Neural progenitor cell (in vitro differentiated cells): ENCODE measurements around the gene IFI44L. TPM values are rescaled to one million over a fixed set of nuclear protein-coding genes. Genes with fewer than 3 reads are reported as not detected.

Source experiments
- DNase-seq: peaks from one replicate; pipeline ENCODE4 v3.0.0-alpha.2; 2016; ENCODE audit warnings: low spot score
- H2AFZ ChIP-seq: fragments of 200-600 bp; sonication (generic); replicated peaks from 2 replicates; pipeline ENCODE4 v1.6.1; 2016; ENCODE audit warnings: antibody characterized with exemption
- H3F3A ChIP-seq: fragments of 200-600 bp; sonication (generic); 2 replicates; pipeline ENCODE4 v1.6.1; 2016; ENCODE audit warnings: antibody characterized with exemption, low read depth
- H3K27ac ChIP-seq: fragments of 200-600 bp; sonication (generic); 2 replicates; pipeline ENCODE4 v1.5.1; 2016; ENCODE audit warnings: mild to moderate bottlenecking
- H3K27me3 ChIP-seq: fragments of 200-600 bp; sonication (generic); 2 replicates; pipeline ENCODE4 v1.6.1; 2016; ENCODE audit warnings: mild to moderate bottlenecking, moderate library complexity
- H3K36me3 ChIP-seq: fragments of 200-600 bp; sonication (generic); 2 replicates; pipeline ENCODE4 v1.5.1; 2016
- H3K4me1 ChIP-seq: fragments of 200-600 bp; sonication (generic); 2 replicates; pipeline ENCODE4 v1.6.1; 2016; ENCODE audit warnings: mixed run types
- H3K4me2 ChIP-seq: fragments of 200-600 bp; sonication (generic); 2 replicates; pipeline ENCODE4 v1.6.1; 2016
- H3K4me3 ChIP-seq: fragments of 200-600 bp; sonication (generic); 2 replicates; pipeline ENCODE4 v1.5.1; 2016
- H3K79me2 ChIP-seq: fragments of 200-600 bp; sonication (generic); 2 replicates; pipeline ENCODE4 v1.6.1; 2016; ENCODE audit warnings: low read depth
- H3K9ac ChIP-seq: fragments of 200-600 bp; sonication (generic); 2 replicates; pipeline ENCODE4 v1.6.1; 2016
- H3K9me3 ChIP-seq: fragments of 200-600 bp; sonication (generic); 2 replicates; pipeline ENCODE4 v1.5.1; 2016; ENCODE audit warnings: low read depth
- H4K20me1 ChIP-seq: fragments of 200-600 bp; sonication (generic); 2 replicates; pipeline ENCODE4 v1.6.1; 2016; ENCODE audit warnings: low read depth
- H3K27ac Mint-ChIP-seq: 3 replicates; pipeline ENCODE4 v1.8.0; 2021; ENCODE audit warnings: mixed read lengths
- H3K27me3 Mint-ChIP-seq: 2 replicates; pipeline ENCODE4 v1.8.0; 2022; ENCODE audit warnings: low read depth, mild to moderate bottlenecking, inconsistent platforms, moderate library complexity, mixed read lengths; ENCODE audit not compliant: insufficient read depth
- H3K36me3 Mint-ChIP-seq: 3 replicates; pipeline ENCODE4 v1.8.0; 2021; ENCODE audit warnings: mixed read lengths
- H3K4me1 Mint-ChIP-seq: 3 replicates; pipeline ENCODE4 v1.8.0; 2021; ENCODE audit warnings: mixed read lengths
- H3K4me3 Mint-ChIP-seq: 3 replicates; pipeline ENCODE4 v1.8.0; 2021; ENCODE audit warnings: mild to moderate bottlenecking, moderate library complexity, mixed read lengths
- H3K9me3 Mint-ChIP-seq: 3 replicates; pipeline ENCODE4 v1.8.0; 2020; ENCODE audit warnings: mixed read lengths
- EZH2 ChIP-seq: fragments of 200-600 bp; sonication (generic); IDR thresholded peaks from 2 replicates; pipeline ENCODE4 v1.6.1; 2017; ENCODE audit warnings: antibody characterized with exemption, mild to moderate bottlenecking, moderate library complexity
- EZH2phosphoT487 ChIP-seq: fragments of 200-600 bp; sonication (generic); IDR thresholded peaks from 2 replicates; pipeline ENCODE4 v1.6.1; 2017; ENCODE audit warnings: antibody characterized with exemption
- total RNA-seq: library from RNA; depleted of rRNA; stranded (reverse); fragments of >200 nt; gene quantifications from 2 replicates; pipeline ENCODE4 v1.2.3, GENCODE V29; 2015; ENCODE audit warnings: low replicate concordance
- TF ChIP-seq, protein P1 (sequence below): fragments of 200-600 bp; sonication (generic); IDR thresholded peaks from 2 replicates; pipeline ENCODE4 v1.5.1; 2017; ENCODE audit warnings: antibody characterized with exemption, mild to moderate bottlenecking

IFI44L gene
- total RNA-seq, 1 donor from 2014 or later: not detected

DNA sequence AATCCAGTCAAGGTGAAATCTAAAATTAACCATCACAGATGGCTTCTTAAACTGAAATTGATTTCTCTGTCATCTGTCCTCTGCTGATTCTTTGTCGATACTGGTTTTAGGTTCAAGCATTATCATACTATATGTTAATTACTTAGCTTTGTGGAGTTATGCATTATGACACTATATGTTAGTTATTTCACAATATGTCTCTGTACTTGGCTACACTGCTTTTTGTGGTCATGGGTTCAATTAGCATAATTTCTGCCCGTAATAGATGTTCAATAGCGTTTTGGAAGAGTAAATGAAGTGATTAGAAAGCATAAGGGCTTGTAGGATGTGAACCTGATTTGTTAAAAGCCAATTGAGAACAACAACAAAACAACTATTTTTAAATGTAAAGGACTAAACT, 57.5 kb downstream of the IFI44L start:
- Mint-ChIP-seq H3K4me1 (no peaks in the 10 kb centered on the region), H3K27ac (no peak overlapping the region), H3K36me3 (no peaks in the 10 kb centered on the region), H3K9me3 (no peaks in the 10 kb centered on the region), H3K4me3 (no peak overlapping the region), H3K27me3 (no peaks in the 10 kb centered on the region)
- H2AFZ ChIP-seq: no peak overlapping the region
- H3K9ac ChIP-seq: no peak overlapping the region
- H3K4me2 ChIP-seq: no peak overlapping the region
- no peak for TF ChIP-seq EZH2phosphoT487
- no peak for TF ChIP-seq EZH2
- TF ChIP-seq, protein P1, sequence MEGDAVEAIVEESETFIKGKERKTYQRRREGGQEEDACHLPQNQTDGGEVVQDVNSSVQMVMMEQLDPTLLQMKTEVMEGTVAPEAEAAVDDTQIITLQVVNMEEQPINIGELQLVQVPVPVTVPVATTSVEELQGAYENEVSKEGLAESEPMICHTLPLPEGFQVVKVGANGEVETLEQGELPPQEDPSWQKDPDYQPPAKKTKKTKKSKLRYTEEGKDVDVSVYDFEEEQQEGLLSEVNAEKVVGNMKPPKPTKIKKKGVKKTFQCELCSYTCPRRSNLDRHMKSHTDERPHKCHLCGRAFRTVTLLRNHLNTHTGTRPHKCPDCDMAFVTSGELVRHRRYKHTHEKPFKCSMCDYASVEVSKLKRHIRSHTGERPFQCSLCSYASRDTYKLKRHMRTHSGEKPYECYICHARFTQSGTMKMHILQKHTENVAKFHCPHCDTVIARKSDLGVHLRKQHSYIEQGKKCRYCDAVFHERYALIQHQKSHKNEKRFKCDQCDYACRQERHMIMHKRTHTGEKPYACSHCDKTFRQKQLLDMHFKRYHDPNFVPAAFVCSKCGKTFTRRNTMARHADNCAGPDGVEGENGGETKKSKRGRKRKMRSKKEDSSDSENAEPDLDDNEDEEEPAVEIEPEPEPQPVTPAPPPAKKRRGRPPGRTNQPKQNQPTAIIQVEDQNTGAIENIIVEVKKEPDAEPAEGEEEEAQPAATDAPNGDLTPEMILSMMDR: no peak
- no peaks in the 10 kb centered on the region for H3K36me3 ChIP-seq
- no peaks in the 10 kb centered on the region for H3F3A ChIP-seq
- no peak overlapping the region for H3K27ac ChIP-seq
- H3K9me3 ChIP-seq: no peaks in the 10 kb centered on the region
- H4K20me1 ChIP-seq: no peaks in the 10 kb centered on the region
- DNase-seq: no peak
- H3K79me2 ChIP-seq: no peaks in the 10 kb centered on the region
- no peak overlapping the region for H3K4me3 ChIP-seq
- no peaks in the 10 kb centered on the region for H3K27me3 ChIP-seq
- H3K4me1 ChIP-seq: no peaks in the 10 kb centered on the region

DNA sequence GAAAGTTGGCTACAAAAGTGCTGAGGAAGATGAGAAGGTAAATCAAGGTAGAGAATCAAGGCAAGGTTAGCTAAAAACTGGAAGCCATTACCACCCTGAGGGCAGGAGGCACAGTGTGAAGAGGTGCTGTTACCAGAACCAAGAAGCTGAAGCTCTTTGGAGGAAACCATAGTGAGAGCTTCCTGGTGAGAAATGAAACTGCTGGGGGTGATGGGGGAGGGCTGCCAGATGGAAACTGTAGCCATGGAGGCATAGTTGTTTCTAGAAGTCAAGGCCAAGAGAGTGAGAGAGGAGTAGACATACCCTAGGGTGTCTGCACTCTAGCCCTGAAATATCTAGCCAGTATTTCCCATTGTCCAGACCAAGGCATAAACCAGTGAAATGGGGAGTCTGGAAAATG, 58.1 kb downstream of the IFI44L start:
- Mint-ChIP-seq H3K9me3 (no peaks in the 10 kb centered on the region), H3K27me3 (no peaks in the 10 kb centered on the region), H3K4me1 (no peaks in the 10 kb centered on the region), H3K27ac (no peak overlapping the region), H3K4me3 (no peak overlapping the region), H3K36me3 (no peaks in the 10 kb centered on the region)
- Histone ChIP-seq H4K20me1 (no peaks in the 10 kb centered on the region), H3K9me3 (no peaks in the 10 kb centered on the region), H3K4me2 (no peak overlapping the region), H3K27ac (no peak overlapping the region), H3K9ac (no peak overlapping the region), H2AFZ (no peak overlapping the region), H3K36me3 (no peaks in the 10 kb centered on the region), H3K4me1 (no peaks in the 10 kb centered on the region), H3K27me3 (no peaks in the 10 kb centered on the region), H3F3A (no peaks in the 10 kb centered on the region), H3K4me3 (no peak overlapping the region), H3K79me2 (no peaks in the 10 kb centered on the region)
- TF ChIP-seq EZH2phosphoT487 (no peak), EZH2 (no peak)
- TF ChIP-seq, protein P1: no peak
- DNase-seq: no peak

DNA sequence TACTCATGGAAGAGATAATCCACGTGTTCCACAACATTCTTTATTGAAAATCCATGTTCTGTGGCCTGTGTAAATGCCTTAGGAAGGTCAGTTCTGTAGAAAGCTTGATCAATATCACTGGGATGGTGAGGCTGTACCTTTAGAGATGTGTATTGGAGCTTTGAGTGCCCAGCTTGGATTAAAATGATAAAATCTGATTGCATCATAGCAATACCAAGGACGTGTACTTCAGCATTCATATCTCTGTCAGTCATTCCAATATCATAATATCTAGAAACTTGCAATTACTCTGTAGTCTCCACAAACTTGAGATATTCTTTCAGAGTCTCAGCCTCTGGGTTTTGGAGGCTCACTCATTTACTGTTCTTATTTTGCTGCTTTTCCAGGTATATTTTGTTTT, 61.0 kb downstream of the IFI44L start:
- Mint-ChIP-seq H3K27me3 (no peaks in the 10 kb centered on the region), H3K4me1 (no peaks in the 10 kb centered on the region), H3K27ac (no peak overlapping the region), H3K9me3 (no peaks in the 10 kb centered on the region), H3K4me3 (no peak overlapping the region), H3K36me3 (no peaks in the 10 kb centered on the region)
- DNase-seq: no peak
- Histone ChIP-seq H3K4me2 (no peak overlapping the region), H3K4me1 (no peaks in the 10 kb centered on the region), H3K36me3 (no peaks in the 10 kb centered on the region), H3F3A (no peaks in the 10 kb centered on the region), H3K79me2 (no peaks in the 10 kb centered on the region), H3K27me3 (no peaks in the 10 kb centered on the region), H3K27ac (no peak overlapping the region), H2AFZ (no peak overlapping the region), H3K4me3 (no peak overlapping the region), H3K9ac (no peak overlapping the region), H3K9me3 (no peaks in the 10 kb centered on the region), H4K20me1 (no peaks in the 10 kb centered on the region)
- TF ChIP-seq EZH2 (no peak), EZH2phosphoT487 (no peak)
- TF ChIP-seq, protein P1: no peak

DNA sequence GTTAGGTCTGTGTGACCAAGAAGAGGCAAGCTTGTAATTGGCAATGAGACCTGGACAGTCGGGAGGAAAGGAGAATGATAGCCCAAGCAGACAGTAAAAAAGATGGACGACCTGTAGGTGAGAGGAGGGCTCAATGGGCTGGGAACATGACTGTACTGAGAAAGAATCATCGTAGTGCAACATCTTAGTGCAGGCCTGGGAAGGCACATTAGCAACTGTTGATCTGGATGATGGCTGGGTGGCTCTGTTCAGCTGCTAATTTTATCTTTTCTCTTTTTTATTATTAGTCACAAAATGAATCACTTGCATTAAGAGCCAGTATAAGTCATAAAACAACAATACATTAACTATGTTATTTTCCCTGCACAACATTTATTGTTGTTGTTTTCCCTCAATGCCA, 62.2 kb downstream of the IFI44L start:
- no peaks in the 10 kb centered on the region for H3K79me2 ChIP-seq
- H3K4me3 ChIP-seq: no peak overlapping the region
- H3K27ac Mint-ChIP-seq: no peak overlapping the region
- no peaks in the 10 kb centered on the region for H4K20me1 ChIP-seq
- no peak overlapping the region for H3K4me3 Mint-ChIP-seq
- H3K4me2 ChIP-seq: no peak overlapping the region
- TF ChIP-seq EZH2 (no peak), EZH2phosphoT487 (no peak)
- TF ChIP-seq, protein P1: no peak
- H3K27me3 Mint-ChIP-seq: no peaks in the 10 kb centered on the region
- DNase-seq: no peak
- no peaks in the 10 kb centered on the region for H3K36me3 ChIP-seq
- no peak overlapping the region for H2AFZ ChIP-seq
- no peak overlapping the region for H3K27ac ChIP-seq
- H3K4me1 Mint-ChIP-seq: no peaks in the 10 kb centered on the region
- no peaks in the 10 kb centered on the region for H3K36me3 Mint-ChIP-seq
- no peaks in the 10 kb centered on the region for H3F3A ChIP-seq
- H3K9me3 Mint-ChIP-seq: no peaks in the 10 kb centered on the region
- no peaks in the 10 kb centered on the region for H3K9me3 ChIP-seq
- no peaks in the 10 kb centered on the region for H3K27me3 ChIP-seq
- H3K4me1 ChIP-seq: no peaks in the 10 kb centered on the region
- no peak overlapping the region for H3K9ac ChIP-seq
